DOHH2 (cell line): ENCODE data around the gene FBXO33.

ENCODE experiments used
- CTCF ChIP-seq: fragments of 200-600 bp; sonication (generic); IDR thresholded peaks from one replicate; pipeline ENCODE4 v1.5.1; 2014; ENCODE audit warnings: antibody characterized with exemption, mild to moderate bottlenecking, low read depth, low read length; ENCODE audit not compliant: poor library complexity, severe bottlenecking
- EZH2phosphoT487 ChIP-seq: fragments of 200-600 bp; sonication (generic); IDR thresholded peaks from 2 replicates; pipeline ENCODE4 v1.6.1; 2017; ENCODE audit warnings: borderline replicate concordance, mild to moderate bottlenecking, antibody characterized with exemption, low read length, moderate library complexity, mixed read lengths

- TF ChIP-seq CTCF (no peak), EZH2phosphoT487 (no peak)
These were observed 4.1 kb downstream of the FBXO33 start for GRCh38 chr14:39428118-39428517.
